HG03520 (cell line): ENCODE measurements around the gene VSIG2.

ENCODE experiments used
- ATAC-seq: cut with Tn5 transposase; IDR thresholded peaks from one replicate; pipeline ENCODE4 v1.9.1; 2021; ENCODE audit warnings: mild to moderate bottlenecking, moderate library complexity; ENCODE audit not compliant: unreplicated experiment

Gene VSIG2

DNA sequence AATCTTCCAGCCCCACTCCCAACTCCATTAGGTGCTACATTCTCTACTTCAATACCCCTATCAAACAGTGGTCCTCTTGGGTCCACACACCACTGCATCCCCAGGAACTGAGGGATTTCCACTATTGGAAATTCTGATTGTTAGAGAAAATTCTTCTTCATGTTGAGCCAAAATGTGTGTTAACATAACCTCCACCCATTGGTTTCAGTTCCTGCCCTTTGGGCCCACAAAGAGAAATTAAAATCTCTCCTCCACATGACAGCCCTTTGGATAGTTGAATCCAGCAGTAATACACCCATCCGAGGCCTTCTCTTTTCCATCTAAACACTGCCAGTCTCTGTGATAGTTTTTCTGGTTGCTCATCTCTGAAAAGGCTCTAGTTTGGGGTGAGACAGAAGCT is 2.1 kb downstream of the VSIG2 start:
- ATAC-seq: no peak

DNA sequence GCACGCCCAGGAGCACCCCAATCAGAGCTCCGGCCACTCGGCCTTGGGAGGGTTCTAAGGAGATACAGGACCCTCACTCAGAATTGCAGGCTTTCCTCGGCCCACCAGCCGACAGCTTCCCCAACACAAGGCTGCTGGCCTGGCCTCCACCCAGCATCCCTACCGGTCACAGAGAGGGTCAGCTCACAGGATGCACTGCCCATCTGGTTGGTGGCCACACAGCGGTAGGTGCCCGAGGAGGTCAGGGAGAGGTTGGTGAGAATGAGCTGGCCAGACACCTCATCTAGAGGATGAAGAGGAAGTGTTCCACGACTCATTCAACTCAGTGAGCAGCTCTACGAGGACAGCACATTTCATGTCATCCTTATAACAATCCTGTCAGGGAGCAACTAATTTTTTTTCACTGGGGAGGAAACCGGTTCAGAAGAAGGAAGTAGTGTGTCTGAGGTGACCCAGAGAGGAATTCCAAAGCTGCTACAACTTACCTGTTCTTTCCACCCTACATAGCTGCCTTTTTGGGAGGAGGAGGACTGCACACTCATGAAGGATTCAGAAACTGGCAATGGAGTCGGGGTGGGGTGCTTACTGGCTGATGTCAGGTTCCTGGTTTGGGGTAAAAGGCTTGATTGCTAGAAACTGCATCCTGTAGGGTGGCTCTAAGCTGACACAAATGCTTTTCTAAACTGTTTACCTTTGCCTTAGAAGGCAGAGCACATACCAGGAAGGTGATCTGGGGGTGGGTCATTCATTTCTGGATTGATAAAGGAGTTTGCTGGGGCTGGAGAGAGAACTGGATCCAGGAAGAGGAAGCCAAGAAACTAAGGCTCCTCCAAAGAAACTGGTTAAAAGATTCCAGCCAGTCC is 3.3 kb downstream of the VSIG2 start:
- ATAC-seq: no peak

DNA sequence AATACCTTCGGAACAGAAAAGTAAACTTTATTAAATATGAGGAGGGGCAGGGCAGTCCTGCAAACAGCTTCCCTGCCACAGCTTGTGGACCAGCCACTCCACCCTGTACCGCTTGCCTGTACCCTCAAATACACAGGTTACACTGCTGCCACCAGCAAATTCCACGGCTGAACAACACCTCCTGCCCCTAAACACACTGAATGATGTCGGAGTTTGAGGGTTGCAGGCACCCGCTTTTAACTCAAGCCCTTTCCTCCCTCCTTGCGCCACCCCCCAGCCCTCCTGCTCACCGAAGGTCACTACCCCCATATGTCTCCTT is 4.0 kb downstream of the VSIG2 start:
- no peak for ATAC-seq

DNA sequence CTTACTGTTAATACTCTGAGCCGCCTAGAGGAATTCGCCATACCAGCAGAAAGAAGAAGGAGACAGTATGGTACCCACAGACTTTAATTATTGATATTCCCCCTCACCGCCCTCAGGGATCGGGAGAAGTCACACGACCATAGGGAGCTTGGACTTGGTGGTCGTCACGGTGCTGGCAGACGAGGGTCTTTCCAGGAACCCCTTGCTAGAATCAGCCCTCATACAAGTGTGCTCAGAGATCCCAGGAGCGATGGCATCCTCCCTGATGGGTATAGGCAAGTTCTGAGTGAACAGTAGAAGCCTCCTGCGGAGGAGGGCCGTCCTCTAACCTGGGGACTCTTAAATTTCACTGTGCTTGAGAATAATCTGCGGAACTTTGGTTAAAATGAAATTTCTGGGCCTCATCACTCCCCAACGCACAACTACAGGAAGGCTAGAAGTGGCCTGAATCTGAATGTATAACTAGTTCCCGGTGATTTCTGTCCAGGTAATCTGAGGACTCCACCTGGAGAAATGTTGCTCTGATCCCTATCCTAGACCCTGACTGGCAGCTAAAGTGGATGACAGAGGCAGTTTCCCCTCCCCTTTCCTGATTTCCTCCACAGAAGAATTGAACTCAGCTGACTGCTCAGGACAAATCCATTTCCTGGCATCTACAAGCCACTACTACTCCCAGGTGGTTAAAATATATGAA is 4.5 kb downstream of the VSIG2 start:
- ATAC-seq: no peak

DNA sequence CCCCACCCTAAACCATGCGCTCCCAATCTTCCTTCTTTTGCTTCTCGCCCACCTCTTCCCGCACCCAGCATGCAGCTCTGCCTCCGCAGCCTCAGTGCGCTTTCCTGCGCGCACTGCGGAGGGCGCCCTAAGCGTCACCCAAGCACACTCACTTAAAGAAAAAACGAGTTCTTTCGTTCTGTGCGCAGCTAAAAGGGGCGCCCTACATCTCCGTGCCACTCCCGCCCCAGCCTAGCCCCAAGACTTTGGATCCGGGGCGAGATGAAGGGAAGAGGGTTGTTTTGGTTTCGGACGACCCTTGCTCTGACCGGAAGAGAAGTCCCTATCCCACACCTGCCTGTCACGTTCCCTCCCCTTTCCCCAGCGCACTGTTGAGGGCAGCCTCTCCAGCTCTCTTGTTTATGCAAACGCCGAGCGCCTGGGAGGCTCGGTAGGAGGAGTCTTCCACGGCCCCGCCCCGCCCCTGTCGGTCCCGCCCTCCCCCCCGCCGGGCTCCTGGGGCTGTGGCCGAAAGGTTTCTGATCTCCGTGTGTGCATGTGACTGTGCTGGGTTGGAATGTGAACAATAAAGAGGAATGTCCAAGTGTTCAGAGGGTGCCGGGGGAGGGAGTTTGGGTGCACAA is 5.3 kb downstream of the VSIG2 start:
- ATAC-seq: peak; percentile 86

DNA sequence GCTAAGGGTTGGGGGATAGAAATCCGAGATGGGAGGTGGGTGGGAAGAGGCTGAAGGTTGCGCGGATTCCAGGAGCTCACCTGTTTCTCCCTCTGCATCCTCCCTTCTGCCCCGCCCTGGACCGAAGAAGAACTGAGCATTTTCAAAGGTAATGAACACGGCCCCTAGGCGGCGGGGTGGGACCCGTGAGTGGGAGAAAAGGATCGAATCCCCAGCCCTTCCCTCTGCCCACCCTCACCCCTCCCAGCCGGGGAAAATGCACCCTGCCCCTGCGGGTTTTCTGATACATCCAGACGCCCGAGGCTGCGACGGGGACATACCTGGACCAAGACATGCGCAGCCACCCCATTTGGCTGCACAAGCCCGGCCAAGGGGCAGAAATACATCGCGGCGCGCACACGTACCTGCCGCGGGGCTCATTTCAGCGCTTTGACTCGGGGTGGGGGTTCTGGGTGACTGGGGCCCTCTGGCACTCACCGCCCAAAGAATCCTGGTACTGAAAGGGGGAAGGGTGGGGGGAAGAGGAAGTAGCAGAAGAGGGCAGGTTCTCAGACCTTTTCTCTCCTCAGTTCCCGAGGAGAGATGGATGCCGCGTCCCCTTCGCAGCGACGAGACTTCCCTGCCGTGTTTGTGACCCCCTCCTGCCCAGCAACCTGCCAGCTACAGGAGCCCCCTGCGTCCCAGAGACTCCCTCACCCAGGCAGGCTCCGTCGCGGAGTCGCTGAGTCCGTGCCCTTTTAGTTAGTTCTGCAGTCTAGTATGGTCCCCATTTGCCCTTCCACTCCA is 6.0 kb downstream of the VSIG2 start:
- peak; percentile 0 for ATAC-seq

DNA sequence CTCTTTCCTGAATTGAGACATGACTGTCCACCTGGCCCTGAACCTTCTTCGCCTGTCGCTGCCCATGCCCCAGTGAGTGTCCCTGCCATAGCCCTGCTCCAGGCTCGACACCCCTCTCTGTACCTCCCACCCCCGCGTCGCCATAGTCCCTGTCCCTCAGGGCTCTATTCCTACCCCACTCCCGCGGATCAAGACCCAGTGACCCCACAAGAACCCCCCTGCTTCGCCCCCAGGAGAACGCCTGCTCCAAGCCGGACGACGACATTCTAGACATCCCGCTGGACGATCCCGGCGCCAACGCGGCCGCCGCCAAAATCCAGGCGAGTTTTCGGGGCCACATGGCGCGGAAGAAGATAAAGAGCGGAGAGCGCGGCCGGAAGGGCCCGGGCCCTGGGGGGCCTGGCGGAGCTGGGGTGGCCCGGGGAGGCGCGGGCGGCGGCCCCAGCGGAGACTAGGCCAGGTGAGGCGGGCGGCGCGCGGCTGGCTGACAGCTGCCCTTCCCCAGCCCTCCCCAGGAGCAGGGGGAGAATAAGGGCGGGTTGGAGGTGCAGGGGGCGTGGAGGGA is 6.7 kb downstream of the VSIG2 start:
- ATAC-seq: no peak

DNA sequence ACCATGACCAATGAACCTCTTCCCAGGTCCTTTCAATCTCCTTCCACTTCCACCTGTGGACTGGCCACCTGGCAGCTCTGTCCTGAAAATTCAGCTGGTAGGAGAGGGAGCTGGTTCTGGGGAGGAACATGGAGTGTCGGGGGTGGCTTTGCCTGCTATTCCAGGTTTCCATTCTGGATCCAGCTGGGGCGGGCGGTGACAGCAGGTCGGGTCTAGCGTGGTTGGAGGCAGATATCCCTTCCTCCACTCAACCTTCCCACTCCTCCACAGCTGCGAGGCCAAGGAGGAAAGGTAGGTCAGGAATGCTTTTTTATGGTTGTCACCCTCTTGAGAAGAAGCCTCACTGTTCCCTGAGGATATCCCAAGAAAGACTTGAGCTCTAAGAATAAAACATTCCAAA is 9.0 kb downstream of the VSIG2 start:
- ATAC-seq: no peak

DNA sequence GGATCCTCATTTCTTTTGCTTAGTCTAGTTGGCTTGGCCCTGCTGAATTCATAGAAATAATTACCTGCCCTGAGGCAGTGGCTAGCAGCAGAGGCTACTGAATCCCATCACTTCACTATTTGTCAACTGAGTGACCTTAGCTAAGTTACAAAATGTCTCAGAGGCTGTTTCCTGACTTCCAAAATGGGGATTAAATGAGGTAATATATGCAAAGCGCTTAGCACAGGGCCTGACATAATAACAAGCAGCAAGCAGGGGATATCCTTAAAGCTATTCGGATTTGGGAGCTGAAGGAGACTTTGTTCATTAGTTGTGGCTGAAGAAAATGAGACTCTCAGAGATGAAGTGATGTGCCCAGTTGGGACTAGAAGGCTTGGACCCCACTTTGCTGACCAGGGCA is 9.5 kb downstream of the VSIG2 start:
- no peak for ATAC-seq

DNA sequence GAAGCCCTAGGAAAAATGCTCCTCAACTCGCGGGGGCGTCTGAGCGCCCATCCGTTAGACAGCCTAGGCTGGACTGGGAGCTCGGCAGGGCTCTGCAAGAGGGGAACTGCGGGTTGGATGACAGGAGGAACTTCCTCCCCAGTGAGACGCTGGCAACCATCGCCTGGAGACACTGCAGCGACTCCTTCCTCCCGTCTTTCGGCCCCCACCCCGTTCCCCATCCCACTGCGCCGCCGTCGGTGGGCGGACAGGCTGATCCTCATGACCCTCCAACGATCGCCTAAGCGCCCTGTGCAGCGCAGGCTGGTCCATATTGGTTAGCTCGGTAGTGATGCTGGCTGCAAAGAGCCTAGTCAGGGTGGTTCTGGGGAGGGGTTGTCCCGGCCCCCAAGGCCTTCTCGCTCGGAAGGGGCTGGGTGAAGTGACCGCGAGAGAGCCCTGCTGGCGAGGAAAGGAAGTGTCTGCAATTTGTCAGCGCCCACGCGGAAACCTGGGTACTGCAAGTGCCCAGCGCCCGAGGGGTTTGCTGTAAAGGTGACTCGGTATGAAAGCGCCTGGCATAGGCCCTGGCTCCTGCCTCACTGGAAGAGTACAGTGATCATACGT is 11.7 kb downstream of the VSIG2 start:
- ATAC-seq: peak; percentile 35

DNA sequence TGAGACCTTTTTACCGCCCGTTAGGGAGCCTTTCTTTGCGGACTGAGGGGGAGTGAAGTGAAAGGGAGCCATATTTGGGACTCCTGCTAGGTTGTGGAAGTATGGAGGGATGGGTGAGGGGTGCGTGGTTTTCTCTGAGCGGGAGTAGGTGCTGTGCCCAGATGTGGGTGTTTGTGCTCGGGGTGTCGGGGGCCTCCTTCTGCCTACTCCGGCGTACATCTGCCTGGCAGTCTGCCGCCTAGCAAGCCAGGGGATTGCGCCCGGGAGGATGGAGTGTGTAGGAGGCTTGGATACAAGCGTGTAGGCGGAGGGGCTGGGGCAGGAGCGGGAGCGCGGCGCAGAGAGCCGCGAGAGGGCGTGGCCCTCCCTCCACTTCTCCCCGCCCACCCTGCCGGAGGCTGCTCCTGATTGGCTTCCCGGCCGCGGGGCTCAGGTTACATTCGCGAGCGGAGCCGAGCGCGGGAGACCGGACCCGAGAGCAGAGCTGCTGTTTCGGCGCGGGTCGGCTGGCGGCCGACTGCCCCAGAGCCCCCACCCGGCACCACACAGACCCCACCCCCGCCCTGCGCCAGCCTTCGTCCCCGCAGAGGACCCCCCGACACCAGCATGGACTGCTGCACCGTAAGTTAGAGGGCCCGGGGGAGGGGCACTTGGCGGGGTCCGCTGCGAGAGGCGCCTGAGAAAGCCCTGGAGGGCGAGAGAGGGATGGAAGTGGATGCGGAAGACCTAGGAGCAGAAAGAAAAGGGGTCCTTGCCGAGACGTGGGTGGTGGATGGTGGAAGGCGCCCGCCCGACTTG is 12.4 kb downstream of the VSIG2 start, which contains the start of gene NRGN:
Gene NRGN (plus strand): TSS at position 464 of the 798 bp plus-strand sequence. CDS start 143 bp downstream, at position 607.
- peak; percentile 98 for ATAC-seq

DNA sequence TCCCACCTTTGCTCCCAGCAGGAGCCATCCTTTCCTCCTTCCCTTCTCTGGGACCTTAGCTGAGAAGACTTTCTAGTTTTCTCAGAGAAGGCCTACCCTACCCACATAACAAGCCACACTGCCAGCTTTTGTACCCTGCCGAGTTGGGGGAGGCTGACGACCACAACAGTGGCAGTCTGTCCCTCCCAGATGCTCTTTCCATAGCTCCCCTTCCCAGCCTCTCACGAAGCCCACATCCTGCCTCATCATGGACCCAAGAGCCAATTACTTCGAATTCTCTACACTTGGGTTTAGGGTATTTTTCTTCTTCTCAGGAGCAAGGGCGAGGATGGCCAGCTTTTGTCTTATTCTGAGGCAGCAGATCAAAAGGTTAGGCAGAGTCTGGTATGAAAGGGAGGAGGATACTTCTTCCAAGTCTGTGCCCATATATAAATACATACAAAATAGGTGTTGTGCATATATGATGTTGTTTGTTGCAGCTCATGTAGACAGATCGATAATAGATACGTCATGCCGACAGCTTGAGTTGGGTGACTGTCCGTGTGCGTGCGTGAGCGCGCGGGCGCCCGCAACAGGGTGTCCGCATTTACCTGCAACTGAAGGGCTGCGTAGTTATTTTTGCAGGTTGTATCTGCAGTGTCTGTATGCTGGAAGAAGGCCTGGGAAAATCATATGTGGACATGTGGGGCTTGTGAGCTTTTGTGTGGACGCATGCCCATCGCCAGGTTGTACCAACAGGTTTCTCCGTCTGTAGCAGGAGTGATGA is 13.2 kb downstream of the VSIG2 start:
- no peak for ATAC-seq

DNA sequence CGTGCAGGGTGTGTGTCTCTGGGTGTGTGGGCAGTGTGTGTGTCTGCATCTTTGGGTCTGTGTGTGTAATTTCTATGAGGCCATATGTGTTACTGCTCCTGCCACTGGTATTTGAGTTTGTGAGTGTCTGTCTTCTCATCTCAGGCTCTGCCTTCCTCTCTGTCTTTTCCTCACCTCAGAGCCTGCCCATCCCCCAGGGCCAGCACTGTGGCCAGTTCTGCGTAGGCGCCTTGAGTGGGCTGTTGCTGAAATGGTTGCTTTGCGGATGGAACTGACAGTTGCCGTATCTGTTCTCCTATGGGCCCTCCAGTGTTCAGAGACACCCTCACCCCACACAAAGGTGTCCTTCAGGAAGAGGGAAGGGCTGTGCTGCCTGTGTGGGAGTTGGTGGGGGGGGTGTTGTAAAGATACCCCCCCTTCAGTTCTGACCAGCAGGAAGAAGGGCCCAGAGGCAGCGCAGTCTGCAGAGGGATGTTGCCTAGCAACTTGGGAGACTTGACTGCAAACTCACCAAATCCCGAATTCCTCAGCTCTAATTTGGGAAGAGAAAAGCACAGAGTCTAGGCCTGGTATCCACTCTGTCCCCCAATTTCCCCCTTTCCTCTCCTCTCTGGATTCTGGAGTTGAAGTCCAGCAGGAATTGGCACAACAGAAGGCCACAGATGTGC is 14.3 kb downstream of the VSIG2 start:
- ATAC-seq: no peak

DNA sequence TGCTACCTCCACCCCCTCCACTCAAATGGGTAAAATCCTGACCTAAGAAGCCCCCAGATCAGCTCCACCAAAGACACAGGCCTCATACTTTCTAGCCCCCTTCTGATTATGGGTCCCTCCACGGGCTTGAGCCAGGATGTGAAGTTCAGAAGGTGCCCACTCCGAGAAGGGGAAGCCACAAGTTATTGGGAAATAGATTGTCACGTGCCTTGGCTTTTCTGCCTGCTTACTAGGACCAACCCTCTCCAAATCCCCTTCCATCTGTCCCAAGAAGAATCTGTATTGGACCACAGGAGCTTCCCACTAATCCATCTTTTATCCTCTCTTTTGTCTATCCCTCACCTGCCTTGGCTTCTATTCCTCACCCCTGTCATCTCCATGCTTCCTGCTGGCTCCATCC is 15.3 kb downstream of the VSIG2 start:
- no peak for ATAC-seq

DNA sequence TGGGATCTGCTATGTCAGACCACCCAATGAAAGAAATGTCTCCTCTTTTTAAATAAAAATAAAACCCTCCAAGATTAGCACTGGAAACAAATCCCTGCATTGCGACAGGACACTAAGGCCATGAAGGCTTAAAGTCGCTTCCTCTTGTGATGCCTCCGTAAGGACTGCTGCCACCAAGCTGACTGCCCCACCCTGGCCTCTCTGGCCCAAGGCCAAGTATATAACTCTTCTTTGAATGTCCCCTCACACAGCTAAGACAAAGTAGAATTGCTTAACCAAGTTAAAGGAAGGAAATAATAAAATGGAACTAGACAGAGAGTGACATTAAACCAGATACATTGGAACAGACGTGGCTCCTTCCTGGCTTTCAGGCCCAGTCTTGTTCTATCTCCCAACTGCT is 19.8 kb downstream of the VSIG2 start:
- no peak for ATAC-seq

DNA sequence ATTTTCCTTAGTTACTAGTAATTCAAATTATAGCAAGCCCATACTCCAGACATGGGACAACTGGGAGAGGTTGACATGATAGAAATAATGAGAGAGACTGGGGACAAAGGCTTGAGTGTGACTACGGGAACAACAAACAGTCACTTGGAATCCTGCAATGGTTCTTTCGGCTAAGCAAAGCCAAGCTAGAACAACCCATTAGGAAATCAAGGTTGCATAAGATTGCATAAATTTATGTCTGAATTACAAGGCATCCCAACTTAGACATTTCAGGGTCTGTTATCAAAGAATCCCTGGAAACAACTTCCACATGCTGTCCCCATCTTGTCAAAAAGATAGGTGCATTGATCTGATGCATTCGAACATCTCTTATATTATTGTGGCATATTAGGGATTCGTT is 22.5 kb downstream of the VSIG2 start:
- ATAC-seq: no peak

DNA sequence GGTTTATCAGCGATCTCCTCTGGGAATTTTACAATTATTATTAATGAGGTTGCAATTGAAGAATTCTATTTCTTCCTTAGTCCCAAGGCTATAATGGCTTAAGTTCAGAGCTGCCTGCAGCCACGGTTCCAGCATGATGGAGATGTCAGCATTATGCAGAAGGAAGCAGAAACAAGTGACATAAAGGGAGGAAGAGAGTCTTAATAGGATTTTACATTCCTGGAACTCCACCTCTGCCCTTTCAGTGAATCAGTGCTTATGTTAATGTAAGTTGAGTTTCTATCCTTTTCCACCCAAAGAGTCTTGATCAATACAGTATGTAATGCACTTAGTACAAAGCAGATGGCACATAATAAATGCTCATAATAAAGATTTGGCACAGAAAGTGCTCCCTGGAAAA is 23.9 kb downstream of the VSIG2 start:
- no peak for ATAC-seq

DNA sequence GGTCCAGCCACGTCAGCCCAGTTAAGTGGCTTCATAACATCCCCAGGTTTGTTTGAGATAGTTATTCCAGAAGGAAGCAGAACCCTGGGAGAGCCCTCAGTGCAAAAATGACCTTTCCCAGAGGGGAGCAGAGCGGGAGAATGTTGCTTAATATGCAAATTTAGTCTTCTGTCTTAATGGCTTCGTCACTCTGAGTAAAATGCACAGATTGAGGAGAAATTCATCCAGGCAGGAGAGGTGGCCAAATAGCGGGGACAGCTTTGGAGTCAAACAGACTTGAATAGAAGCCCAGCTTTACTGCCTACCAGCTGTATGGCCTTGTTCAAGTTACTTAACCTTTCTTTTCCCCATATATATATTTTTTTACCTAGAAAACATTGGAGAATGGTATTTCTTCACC is 24.6 kb downstream of the VSIG2 start:
- no peak for ATAC-seq
